Smooth muscle cell (in vitro differentiated cells): Measurements from ENCODE around the gene SIDT1. TPM values are rescaled to one million over a fixed set of nuclear protein-coding genes. Genes with fewer than 3 reads are reported as not detected.

ENCODE experiments used
- DNase-seq: peaks from one replicate; lab custom pipeline; 2025; ENCODE audit not compliant: unreplicated experiment; lab: John Stamatoyannopoulos, UW
- H2AFZ ChIP-seq: fragments of 200-600 bp; sonication (generic); 2 replicates; pipeline ENCODE4 v1.6.0; 2016; ENCODE audit warnings: antibody characterized with exemption, low read depth, mild to moderate bottlenecking
- H3F3A ChIP-seq: fragments of 200-600 bp; sonication (generic); 2 replicates; pipeline ENCODE4 v1.6.0; 2017; ENCODE audit warnings: antibody characterized with exemption, low read depth
- H3K27ac ChIP-seq: fragments of 200-600 bp; sonication (generic); 2 replicates; pipeline ENCODE4 v1.5.1; 2016; ENCODE audit warnings: low read depth, mild to moderate bottlenecking
- H3K27me3 ChIP-seq: fragments of 200-600 bp; sonication (generic); 2 replicates; pipeline ENCODE4 v1.6.1; 2016; ENCODE audit warnings: low read depth, mild to moderate bottlenecking
- H3K36me3 ChIP-seq: fragments of 200-600 bp; sonication (generic); 2 replicates; pipeline ENCODE4 v1.5.1; 2016; ENCODE audit warnings: low read depth
- H3K4me1 ChIP-seq: fragments of 200-600 bp; sonication (generic); 2 replicates; pipeline ENCODE4 v1.5.1; 2016; ENCODE audit warnings: low read depth
- H3K4me2 ChIP-seq: fragments of 200-600 bp; sonication (generic); 2 replicates; pipeline ENCODE4 v1.6.0; 2016; ENCODE audit warnings: mild to moderate bottlenecking
- H3K4me3 ChIP-seq: fragments of 200-600 bp; sonication (generic); 2 replicates; pipeline ENCODE4 v1.5.1; 2016; ENCODE audit warnings: mild to moderate bottlenecking
- H3K79me2 ChIP-seq: fragments of 200-600 bp; sonication (generic); 2 replicates; pipeline ENCODE4 v1.6.0; 2016; ENCODE audit warnings: low read depth, mild to moderate bottlenecking
- H3K9ac ChIP-seq: fragments of 200-600 bp; sonication (generic); 2 replicates; pipeline ENCODE4 v1.6.0; 2016; ENCODE audit warnings: low read depth
- H3K9me3 ChIP-seq: fragments of 200-600 bp; sonication (generic); replicated peaks from 2 replicates; pipeline ENCODE4 v1.5.1; 2016; ENCODE audit warnings: low read depth
- H4K20me1 ChIP-seq: fragments of 200-600 bp; sonication (generic); 2 replicates; pipeline ENCODE4 v1.6.0; 2016; ENCODE audit warnings: low read depth
- CTCF ChIP-seq: fragments of 200-600 bp; sonication (generic); IDR thresholded peaks from 2 replicates; pipeline ENCODE4 v1.5.1; 2017; ENCODE audit warnings: borderline replicate concordance, mild to moderate bottlenecking, antibody characterized with exemption; ENCODE audit not compliant: insufficient read depth, poor library complexity, severe bottlenecking
- WGBS: methylation state at CpG from one replicate; pipeline ENCODE4 v1.1.7; 2016; ENCODE audit warnings: low lambda C conversion rate; 5-methylcytosine and 5-hydroxymethylcytosine counted together
- polyA plus RNA-seq: library from polyadenylated mRNA; unstranded; fragments of >200 nt; fragmentation: Nextera tagmentation; extraction: Ambion mirVana; gene quantifications from 2 replicates; pipeline ENCODE4 v1.2.1, GENCODE V29; 2016
- total RNA-seq: library from RNA; depleted of rRNA; stranded (reverse); fragments of >200 nt; gene quantifications from 2 replicates; pipeline ENCODE4 v1.2.3, GENCODE V29; 2014

Gene SIDT1
- total and polyA plus RNA-seq, 2 experiments from 2014 or later: not detected

- H3F3A ChIP-seq: no peaks in the 10 kb centered on the region
- no peaks in the 10 kb centered on the region for H3K9me3 ChIP-seq
- H3K4me1 ChIP-seq: no peaks in the 10 kb centered on the region
- no peak overlapping the region for H3K4me3 ChIP-seq
- H3K36me3 ChIP-seq: no peaks in the 10 kb centered on the region
- H3K27ac ChIP-seq: no peak overlapping the region
- DNase-seq: no peak
- no peaks in the 10 kb centered on the region for H4K20me1 ChIP-seq
- H3K27me3 ChIP-seq: peaks cover 77% of the 10 kb centered on the region
- H3K9ac ChIP-seq: no peak overlapping the region
- no peaks in the 10 kb centered on the region for H3K79me2 ChIP-seq
- no peak overlapping the region for H2AFZ ChIP-seq
- TF ChIP-seq CTCF: no peak
- H3K4me2 ChIP-seq: no peak overlapping the region
Observed at GRCh38 chr3:113521981-113522380, 10.4 kb upstream of the SIDT1 start.

- Histone ChIP-seq H3K4me1 (no peaks in the 10 kb centered on the region), H2AFZ (no peak overlapping the region)
Observed at GRCh38 chr3:113523241-113523640, 9.1 kb upstream of the SIDT1 start.

GRCh38 chr3:113532698-113533533, 561 bp downstream of the SIDT1 start:
- Histone ChIP-seq H3K9me3 (no peaks in the 10 kb centered on the region), H3K79me2 (no peaks in the 10 kb centered on the region), H3K9ac (no peak overlapping the region), H3K27me3 (peaks cover 95% of the 10 kb centered on the region), H3F3A (no peaks in the 10 kb centered on the region), H3K4me3 (peak overlapping the region; percentile 54), H3K27ac (no peak overlapping the region), H3K36me3 (no peaks in the 10 kb centered on the region), H2AFZ (peak overlapping the region; percentile 71), H3K4me1 (peaks cover 13% of the 10 kb centered on the region), H4K20me1 (no peaks in the 10 kb centered on the region), H3K4me2 (peak overlapping the region; percentile 93)
- 2% methylated on average over 47 of the region's 66 CpGs for WGBS
- no peak for TF ChIP-seq CTCF
- no peak for DNase-seq

More at GRCh38 chr3:113523241-113523640, 9.1 kb upstream of the SIDT1 start:
- TF ChIP-seq CTCF: no peak
- Histone ChIP-seq H3K36me3 (no peaks in the 10 kb centered on the region), H3K27ac (no peak overlapping the region), H3K9ac (no peak overlapping the region), H3F3A (no peaks in the 10 kb centered on the region), H3K4me3 (no peak overlapping the region), H3K9me3 (no peaks in the 10 kb centered on the region), H3K4me2 (no peak overlapping the region), H3K27me3 (peaks cover 77% of the 10 kb centered on the region), H4K20me1 (no peaks in the 10 kb centered on the region), H3K79me2 (no peaks in the 10 kb centered on the region)
- DNase-seq: no peak
- WGBS: 84% methylated on average over 3 of the region's 3 CpGs

GRCh38 chr3:113533534-113533892, 1.2 kb downstream of the SIDT1 start:
- 15% methylated on average over 10 of the region's 10 CpGs for WGBS
- Histone ChIP-seq H3K27ac (no peak overlapping the region), H3K36me3 (no peaks in the 10 kb centered on the region), H3K79me2 (no peaks in the 10 kb centered on the region), H2AFZ (peak overlapping the region; percentile 71), H3K4me3 (peak overlapping the region; percentile 54), H3K9ac (no peak overlapping the region), H3K4me2 (peak overlapping the region; percentile 93), H3K9me3 (no peaks in the 10 kb centered on the region), H3F3A (no peaks in the 10 kb centered on the region), H4K20me1 (no peaks in the 10 kb centered on the region), H3K4me1 (peaks cover 13% of the 10 kb centered on the region), H3K27me3 (peaks cover 90% of the 10 kb centered on the region)
- TF ChIP-seq CTCF: no peak
- DNase-seq: no peak
